Measurements from ENCODE around the gene HDAC3. TPM values are rescaled to one million over a fixed set of nuclear protein-coding genes. Genes with fewer than 3 reads are reported as not detected.
A peak's percentile ranks its signal among the peaks of the same experiment; 100 is the strongest.

The HDAC3 gene
- total RNA-seq, 1 donor from 2014 or later: 42.1 TPM

DNA sequence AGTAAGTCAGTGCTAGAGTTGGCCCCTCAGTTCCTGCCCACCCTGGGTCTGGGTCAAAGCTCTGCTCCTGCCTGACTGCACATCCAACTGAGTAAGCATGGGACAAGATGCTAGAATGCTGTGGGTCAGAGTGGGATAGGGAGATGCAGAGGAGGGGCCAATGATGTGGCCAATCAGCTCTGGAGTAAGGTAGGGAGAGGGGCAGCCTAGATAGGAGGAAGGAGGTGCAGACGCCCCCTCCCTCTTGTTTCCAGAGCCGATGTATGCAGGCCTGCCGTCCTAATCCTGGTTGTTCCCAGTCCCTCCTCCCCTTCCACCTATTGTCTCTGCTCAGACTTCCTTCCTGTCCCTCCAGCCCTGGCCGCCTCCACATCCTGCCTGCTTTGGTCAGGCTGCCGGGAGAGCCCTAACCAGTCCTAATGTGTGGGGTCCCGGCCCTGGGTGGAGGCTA lies 44.1 kb upstream of the HDAC3 start:
- Histone ChIP-seq H3K4me1 (peaks cover 26% of the 10 kb centered on the region), H3K27me3 (no peaks in the 10 kb centered on the region), H3K36me3 (peaks cover 6% of the 10 kb centered on the region), H3K9me3 (no peaks in the 10 kb centered on the region), H3K4me3 (peak overlapping the region; percentile 56), H3K27ac (peak overlapping the region; percentile 81)
- TF ChIP-seq, protein P1, sequence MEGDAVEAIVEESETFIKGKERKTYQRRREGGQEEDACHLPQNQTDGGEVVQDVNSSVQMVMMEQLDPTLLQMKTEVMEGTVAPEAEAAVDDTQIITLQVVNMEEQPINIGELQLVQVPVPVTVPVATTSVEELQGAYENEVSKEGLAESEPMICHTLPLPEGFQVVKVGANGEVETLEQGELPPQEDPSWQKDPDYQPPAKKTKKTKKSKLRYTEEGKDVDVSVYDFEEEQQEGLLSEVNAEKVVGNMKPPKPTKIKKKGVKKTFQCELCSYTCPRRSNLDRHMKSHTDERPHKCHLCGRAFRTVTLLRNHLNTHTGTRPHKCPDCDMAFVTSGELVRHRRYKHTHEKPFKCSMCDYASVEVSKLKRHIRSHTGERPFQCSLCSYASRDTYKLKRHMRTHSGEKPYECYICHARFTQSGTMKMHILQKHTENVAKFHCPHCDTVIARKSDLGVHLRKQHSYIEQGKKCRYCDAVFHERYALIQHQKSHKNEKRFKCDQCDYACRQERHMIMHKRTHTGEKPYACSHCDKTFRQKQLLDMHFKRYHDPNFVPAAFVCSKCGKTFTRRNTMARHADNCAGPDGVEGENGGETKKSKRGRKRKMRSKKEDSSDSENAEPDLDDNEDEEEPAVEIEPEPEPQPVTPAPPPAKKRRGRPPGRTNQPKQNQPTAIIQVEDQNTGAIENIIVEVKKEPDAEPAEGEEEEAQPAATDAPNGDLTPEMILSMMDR (IDR thresholded peaks at IDR 0.05): no peak
- intact Hi-C loops (cut with DNase I): no loop called here
- DNase-seq: no peak
- peak; percentile 33 for ATAC-seq

DNA sequence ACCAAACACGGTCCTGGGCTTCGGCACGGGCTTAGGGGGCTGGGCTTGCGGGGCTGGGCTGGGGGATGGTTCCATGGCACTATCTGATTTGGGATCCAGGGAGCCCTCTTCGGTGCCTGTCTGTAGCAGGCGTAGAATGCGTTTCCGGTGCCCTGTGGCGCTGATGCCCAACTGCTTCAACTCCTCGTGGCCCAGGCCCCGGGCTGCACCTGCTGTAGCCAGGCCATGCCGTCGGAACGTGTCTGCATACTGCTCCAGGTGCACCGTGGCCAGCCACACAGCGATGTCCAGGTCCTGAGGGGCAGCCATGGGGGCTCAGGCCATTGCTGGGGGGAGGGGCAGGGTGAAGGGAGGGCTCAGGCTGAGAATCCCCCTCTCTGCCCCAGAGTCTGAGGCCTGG lies 43.5 kb upstream of the HDAC3 start:
- peaks cover 6% of the 10 kb centered on the region for H3K36me3 ChIP-seq
- intact Hi-C loops (cut with DNase I): no loop called here
- ATAC-seq: no peak
- no peak for DNase-seq
- TF ChIP-seq, protein P1 (IDR thresholded peaks at IDR 0.05): no peak
- H3K4me3 ChIP-seq: peak overlapping the region; percentile 25
- peaks cover 26% of the 10 kb centered on the region for H3K4me1 ChIP-seq
- no peaks in the 10 kb centered on the region for H3K27me3 ChIP-seq
- H3K27ac ChIP-seq: no peak overlapping the region
- no peaks in the 10 kb centered on the region for H3K9me3 ChIP-seq

DNA sequence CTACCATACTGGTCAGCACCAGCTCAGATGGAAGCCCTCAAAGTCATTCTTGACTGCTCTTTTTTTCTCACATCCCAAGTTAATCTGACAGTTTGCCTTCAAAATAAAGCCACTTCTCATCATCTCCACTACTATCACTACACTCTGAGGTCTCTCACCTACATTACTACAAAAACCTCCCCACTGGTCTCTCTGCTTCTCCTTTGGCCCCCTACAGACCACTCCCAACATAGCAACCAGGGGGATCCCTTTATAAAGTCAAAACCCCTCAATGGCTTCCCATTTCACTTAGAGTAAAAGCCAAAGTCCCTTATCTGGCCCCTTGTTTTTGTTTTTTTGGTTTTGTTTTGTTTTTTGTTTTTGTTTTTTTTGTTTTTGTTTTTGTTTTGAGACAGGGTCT lies 40.8 kb upstream of the HDAC3 start:
- no peak overlapping the region for H3K4me3 ChIP-seq
- H3K27ac ChIP-seq: no peak overlapping the region
- DNase-seq: no peak
- TF ChIP-seq, protein P1 (IDR thresholded peaks at IDR 0.05): no peak
- no peak for ATAC-seq
- H3K27me3 ChIP-seq: no peaks in the 10 kb centered on the region
- no peaks in the 10 kb centered on the region for H3K9me3 ChIP-seq
- peaks cover 16% of the 10 kb centered on the region for H3K4me1 ChIP-seq
- H3K36me3 ChIP-seq: peaks cover 9% of the 10 kb centered on the region
- intact Hi-C loops (cut with DNase I): no loop called here

DNA sequence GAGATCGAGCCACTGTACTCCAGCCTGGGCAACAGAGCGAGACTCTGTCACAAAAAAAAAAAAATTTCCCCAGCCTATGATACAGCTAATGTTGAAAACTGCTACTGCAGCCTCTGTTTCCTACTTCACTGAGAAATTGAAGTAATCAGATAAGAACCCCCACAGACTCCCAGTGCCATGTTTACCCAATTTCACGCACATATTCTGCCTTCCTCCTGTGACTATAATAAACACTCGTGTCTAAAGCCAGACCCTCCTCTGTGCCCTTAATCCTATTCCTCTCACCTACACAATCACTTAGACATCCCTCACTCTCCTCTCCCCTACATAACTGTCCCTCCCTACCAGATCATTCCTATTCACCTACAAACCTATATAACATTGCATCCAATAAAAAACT lies 39.0 kb upstream of the HDAC3 start:
- H3K27ac ChIP-seq: no peak overlapping the region
- H3K4me3 ChIP-seq: no peak overlapping the region
- TF ChIP-seq, protein P1 (IDR thresholded peaks at IDR 0.05): no peak
- H3K27me3 ChIP-seq: no peaks in the 10 kb centered on the region
- DNase-seq (no peak), ATAC-seq (no peak)
- peaks cover 13% of the 10 kb centered on the region for H3K36me3 ChIP-seq
- intact Hi-C loops (cut with DNase I): no loop called here
- H3K4me1 ChIP-seq: peaks cover 6% of the 10 kb centered on the region
- no peaks in the 10 kb centered on the region for H3K9me3 ChIP-seq

DNA sequence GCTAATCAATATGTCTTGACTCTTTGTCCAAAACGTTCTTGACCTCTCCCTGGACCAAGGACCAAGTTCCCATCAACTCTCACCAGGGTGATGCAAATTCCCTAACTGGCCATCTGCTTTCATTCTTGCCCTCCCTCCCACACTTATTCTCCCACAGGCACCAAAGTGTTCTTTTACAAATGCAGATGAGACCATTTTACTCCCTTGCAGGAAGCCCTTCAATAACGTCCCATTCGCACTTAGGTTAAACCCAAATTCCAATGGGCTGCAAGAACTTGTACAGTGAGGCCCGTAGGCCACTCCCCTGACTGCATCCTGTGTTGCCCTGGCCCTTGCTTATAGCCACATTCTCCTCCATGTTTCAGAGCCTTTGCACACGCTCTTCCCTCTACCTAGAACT lies 38.1 kb upstream of the HDAC3 start:
- no peaks in the 10 kb centered on the region for H3K27me3 ChIP-seq
- no peak for DNase-seq
- no peak for ATAC-seq
- no peaks in the 10 kb centered on the region for H3K9me3 ChIP-seq
- TF ChIP-seq, protein P1 (IDR thresholded peaks at IDR 0.05): no peak
- H3K27ac ChIP-seq: no peak overlapping the region
- intact Hi-C loops (cut with DNase I): no loop called here
- peaks cover 13% of the 10 kb centered on the region for H3K36me3 ChIP-seq
- H3K4me3 ChIP-seq: no peak overlapping the region
- no peaks in the 10 kb centered on the region for H3K4me1 ChIP-seq
